Measurements from ENCODE around the gene GEMIN2.

DNA sequence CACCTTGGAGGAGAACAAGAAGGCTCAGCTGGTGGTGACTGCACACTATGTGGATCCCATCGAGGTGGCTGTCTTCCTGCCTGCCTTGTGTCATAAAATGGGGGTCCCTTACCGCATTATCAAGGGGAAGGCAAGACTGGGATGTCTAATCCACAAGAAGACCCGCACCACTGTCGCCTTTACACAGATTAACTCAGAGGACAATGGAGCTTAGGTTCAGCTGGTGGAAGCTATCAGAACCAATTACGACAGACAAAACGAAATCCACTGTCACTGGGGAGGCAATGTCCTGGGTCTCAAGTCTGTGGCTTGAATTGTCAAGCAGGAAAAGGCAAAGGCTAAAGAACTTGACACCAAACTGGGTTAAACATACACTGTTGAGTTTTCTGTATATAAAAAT, 43.4 kb downstream of the GEMIN2 start:
- no peak for TF ChIP-seq SIN3A (IDR thresholded peaks at IDR 0.05; ENCODE audit: borderline replicate concordance, insufficient read depth, low read length)
- no peak for TF ChIP-seq POLR2AphosphoS5 (IDR thresholded peaks at IDR 0.05; ENCODE audit: low read depth, low read length)
